Activated CD8-positive, alpha-beta T cell treated with anti-CD3 and anti-CD28 coated beads, Interleukin-2, amount 10 ng/mL, durations not matched to agents 7 days and 5 days (primary cell): ENCODE measurements around the gene LRRC2. TPM values are rescaled to one million over a fixed set of nuclear protein-coding genes. Genes with fewer than 3 reads are reported as not detected.

Experiments
- ATAC-seq: fragments of 150-1000 bp; cut with Tn5 transposase; one replicate; pipeline ENCODE4 v1.10.0; 2021; ENCODE audit warnings: moderate library complexity
- CTCF ChIA-PET: fragments of 350-600 bp; sonication (Branson Sonifier 250); formaldehyde crosslinking; loops from one replicate; lab custom pipeline; 2021; ENCODE audit warnings: antibody characterized with exemption; lab: Charles Lee
- POLR2A ChIA-PET: fragments of 350-600 bp; sonication (Branson Sonifier 250); formaldehyde crosslinking; loops from one replicate; lab custom pipeline; 2021; ENCODE audit warnings: antibody characterized with exemption; lab: Charles Lee
- DNase-seq: peaks from one replicate; pipeline ENCODE4 v3.0.0-alpha.2; 2020
- H3K27ac Mint-ChIP-seq: one replicate; pipeline ENCODE4 v1.8.0; 2021; ENCODE audit warnings: mild to moderate bottlenecking, mixed read lengths
- H3K27me3 Mint-ChIP-seq: one replicate; pipeline ENCODE4 v1.8.0; 2021; ENCODE audit warnings: low read depth, mixed read lengths
- H3K36me3 Mint-ChIP-seq: one replicate; pipeline ENCODE4 v1.8.0; 2021; ENCODE audit warnings: low read depth, mixed read lengths
- H3K4me1 Mint-ChIP-seq: one replicate; pipeline ENCODE4 v1.8.0; 2021; ENCODE audit warnings: low read depth, mixed read lengths
- H3K4me3 Mint-ChIP-seq: one replicate; pipeline ENCODE4 v1.8.0; 2021; ENCODE audit warnings: mild to moderate bottlenecking, mixed read lengths
- H3K9me3 Mint-ChIP-seq: one replicate; pipeline ENCODE4 v1.8.0; 2022; ENCODE audit warnings: mixed read lengths; ENCODE audit not compliant: insufficient read depth
- total RNA-seq, 2 experiments: library from RNA; stranded (reverse); gene quantifications; one replicate each; pipeline ENCODE4 v1.2.3, GENCODE V29; 2021

The LRRC2 gene
- total RNA-seq, 2 experiments from 2014 or later, result 0.11 TPM; not detected in 1

DNA sequence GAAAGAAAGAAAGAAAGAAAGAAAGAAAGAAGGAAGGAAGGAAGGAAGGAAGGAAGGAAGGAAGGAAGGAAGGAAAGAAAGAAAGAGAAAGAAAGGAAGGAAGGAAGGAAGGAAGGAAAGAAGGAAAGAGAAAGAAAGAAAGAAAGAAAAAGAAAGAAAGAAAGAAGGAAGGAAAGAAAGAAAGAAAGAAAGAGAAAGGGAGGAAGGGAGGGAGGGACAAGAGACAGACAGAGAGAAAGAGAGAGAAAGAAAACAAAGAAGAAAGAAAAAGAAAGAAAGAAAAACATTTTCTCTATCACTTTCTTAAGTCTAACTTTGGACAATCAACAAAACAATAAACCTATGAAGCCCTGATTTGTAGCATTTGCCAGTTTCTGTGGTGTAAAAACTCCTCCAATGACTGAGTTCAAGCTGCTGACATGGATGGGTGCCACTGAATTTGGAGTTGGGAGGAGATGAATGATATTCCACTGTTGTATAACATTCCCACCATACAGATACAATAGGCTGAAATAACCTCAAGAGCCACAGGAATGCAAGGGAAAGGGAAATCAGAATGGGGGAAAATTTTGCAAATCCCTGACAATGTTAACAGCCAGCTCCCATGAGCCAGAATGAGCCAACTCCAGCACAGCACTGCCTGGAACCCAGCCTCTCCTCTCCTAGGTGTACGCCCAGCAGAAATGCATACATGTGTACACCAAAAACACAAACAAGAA, 83.3 kb downstream of the LRRC2 start:
- no peak for DNase-seq
- Mint-ChIP-seq H3K27ac (no peak overlapping the region), H3K4me1 (no peaks in the 10 kb centered on the region), H3K36me3 (no peaks in the 10 kb centered on the region), H3K9me3 (no peaks in the 10 kb centered on the region), H3K4me3 (no peak overlapping the region), H3K27me3 (peaks cover 27% of the 10 kb centered on the region)
- POLR2A ChIA-PET, result no interaction called here
- CTCF ChIA-PET, result interaction anchor here (1.2 to 4.6 kb wide), 2 partner anchors 33 to 76 kb away, joined by 5 to 16 read pairs; no protein-coding TSS in a partner anchor
- ATAC-seq, result no peak

GRCh38 chr3:46481636-46482035, 84.5 kb downstream of the LRRC2 start:
- Mint-ChIP-seq H3K9me3 (no peaks in the 10 kb centered on the region), H3K27ac (no peak overlapping the region), H3K36me3 (no peaks in the 10 kb centered on the region), H3K4me1 (no peaks in the 10 kb centered on the region), H3K4me3 (no peak overlapping the region), H3K27me3 (peaks cover 32% of the 10 kb centered on the region)
- ATAC-seq (no peak), DNase-seq (no peak)
- POLR2A ChIA-PET, result interaction anchor here (0.6 kb wide), 1 partner anchor 829 kb away, joined by 3 read pairs; no protein-coding TSS in a partner anchor
- CTCF ChIA-PET, result interaction anchor here (2.2 to 4.6 kb wide), 2 partner anchors 7 to 77 kb away, joined by 12 to 16 read pairs; no protein-coding TSS in a partner anchor

GRCh38 chr3:46480491-46481195, 85.5 kb downstream of the LRRC2 start:
- no peak overlapping the region for H3K27ac Mint-ChIP-seq
- CTCF ChIA-PET, result interaction anchor here (1.3 to 4.6 kb wide), 3 partner anchors 8 to 149 kb away, joined by 3 to 16 read pairs (median 12); no protein-coding TSS in a partner anchor
- POLR2A ChIA-PET, result interaction anchor here (0.7 kb wide), 1 partner anchor 487 kb away, joined by 3 read pairs; no protein-coding TSS in a partner anchor
- peaks cover 31% of the 10 kb centered on the region for H3K27me3 Mint-ChIP-seq
- H3K36me3 Mint-ChIP-seq, result no peaks in the 10 kb centered on the region
- H3K9me3 Mint-ChIP-seq, result no peaks in the 10 kb centered on the region
- H3K4me1 Mint-ChIP-seq, result no peaks in the 10 kb centered on the region
- DNase-seq (no peak), ATAC-seq (no peak)
- H3K4me3 Mint-ChIP-seq, result no peak overlapping the region

GRCh38 chr3:46479696-46480095, 86.4 kb downstream of the LRRC2 start:
- peaks cover 40% of the 10 kb centered on the region for H3K27me3 Mint-ChIP-seq
- peaks cover 4% of the 10 kb centered on the region for H3K9me3 Mint-ChIP-seq
- H3K4me1 Mint-ChIP-seq, result no peaks in the 10 kb centered on the region
- POLR2A ChIA-PET, result interaction anchor here (0.7 kb wide), 1 partner anchor 488 kb away, joined by 3 read pairs; no protein-coding TSS in a partner anchor
- no peak overlapping the region for H3K4me3 Mint-ChIP-seq
- DNase-seq, result no peak
- ATAC-seq, result no peak
- no peaks in the 10 kb centered on the region for H3K36me3 Mint-ChIP-seq
- no peak overlapping the region for H3K27ac Mint-ChIP-seq
- CTCF ChIA-PET, result interaction anchor here (1.3 to 4.6 kb wide), 3 partner anchors 9 to 150 kb away, joined by 3 to 16 read pairs (median 12); no protein-coding TSS in a partner anchor

DNA sequence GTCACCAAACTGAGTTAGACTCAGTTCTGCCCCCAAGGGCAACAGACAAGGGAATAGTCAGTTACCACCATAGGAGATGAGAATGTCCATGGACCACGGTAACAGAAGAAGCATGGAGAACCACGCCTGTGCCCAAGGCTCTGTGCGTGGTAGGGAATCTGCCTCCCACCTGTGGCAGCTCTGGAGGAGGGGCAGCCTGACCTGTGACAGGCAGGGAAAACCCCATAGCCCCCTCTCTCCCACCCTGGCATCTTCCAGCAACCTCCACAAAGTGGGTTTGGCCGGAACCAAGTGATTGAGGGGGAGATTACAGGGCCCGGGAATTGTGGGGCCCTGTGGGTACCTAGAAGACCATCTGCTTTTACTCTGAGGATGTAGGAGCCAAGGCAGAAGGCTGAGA, 87.1 kb downstream of the LRRC2 start:
- CTCF ChIA-PET, result no interaction called here
- peaks cover 10% of the 10 kb centered on the region for H3K9me3 Mint-ChIP-seq
- POLR2A ChIA-PET, result no interaction called here
- peaks cover 45% of the 10 kb centered on the region for H3K27me3 Mint-ChIP-seq
- H3K36me3 Mint-ChIP-seq, result no peaks in the 10 kb centered on the region
- no peaks in the 10 kb centered on the region for H3K4me1 Mint-ChIP-seq
- no peak for ATAC-seq
- no peak overlapping the region for H3K4me3 Mint-ChIP-seq
- DNase-seq, result no peak
- H3K27ac Mint-ChIP-seq, result no peak overlapping the region

- H3K27me3 Mint-ChIP-seq, result peaks cover 48% of the 10 kb centered on the region
- H3K4me1 Mint-ChIP-seq, result no peaks in the 10 kb centered on the region
- H3K9me3 Mint-ChIP-seq, result peaks cover 15% of the 10 kb centered on the region
- ChIA-PET CTCF (interaction anchor here (10.9 kb wide), 1 partner anchor 10 kb away, joined by 69 read pairs; no protein-coding TSS in a partner anchor), POLR2A (no interaction called here)
- DNase-seq (no peak), ATAC-seq (no peak)
- H3K36me3 Mint-ChIP-seq, result no peaks in the 10 kb centered on the region
- no peak overlapping the region for H3K27ac Mint-ChIP-seq
- H3K4me3 Mint-ChIP-seq, result no peak overlapping the region
Measured at GRCh38 chr3:46478341-46478740, 87.8 kb downstream of the LRRC2 start.

DNA sequence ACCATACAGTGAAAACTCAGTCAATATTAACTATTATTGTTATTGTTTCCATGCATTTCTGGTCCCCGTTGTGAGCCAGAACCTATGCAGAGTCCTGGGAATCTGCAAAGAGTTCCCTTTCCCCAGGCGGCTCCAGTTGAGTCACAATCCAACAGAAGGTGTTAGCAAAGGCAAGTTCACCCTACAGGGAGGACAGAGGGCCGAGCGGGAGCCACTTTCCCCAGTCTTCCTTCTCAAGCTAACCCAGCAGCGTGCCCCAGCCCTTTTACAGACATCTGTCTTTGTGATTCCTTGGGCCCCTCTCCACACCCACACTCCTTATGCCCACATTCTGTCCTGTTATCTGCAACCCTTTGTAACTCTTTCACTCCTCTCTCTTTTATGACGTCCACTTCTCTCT, 88.3 kb downstream of the LRRC2 start:
- no peak overlapping the region for H3K27ac Mint-ChIP-seq
- no peak for ATAC-seq
- DNase-seq, result no peak
- peaks cover 15% of the 10 kb centered on the region for H3K9me3 Mint-ChIP-seq
- H3K4me3 Mint-ChIP-seq, result no peak overlapping the region
- POLR2A ChIA-PET, result no interaction called here
- H3K36me3 Mint-ChIP-seq, result no peaks in the 10 kb centered on the region
- CTCF ChIA-PET, result interaction anchor here (10.9 kb wide), 1 partner anchor 11 kb away, joined by 69 read pairs; no protein-coding TSS in a partner anchor
- H3K4me1 Mint-ChIP-seq, result no peaks in the 10 kb centered on the region
- H3K27me3 Mint-ChIP-seq, result peaks cover 54% of the 10 kb centered on the region

GRCh38 chr3:46477145-46477544, 89.0 kb downstream of the LRRC2 start:
- Mint-ChIP-seq H3K27ac (no peak overlapping the region), H3K36me3 (no peaks in the 10 kb centered on the region), H3K4me1 (no peaks in the 10 kb centered on the region), H3K4me3 (no peak overlapping the region), H3K9me3 (peaks cover 15% of the 10 kb centered on the region), H3K27me3 (peaks cover 57% of the 10 kb centered on the region)
- ChIA-PET POLR2A (no interaction called here), CTCF (interaction anchor here (1.1 to 10.9 kb wide), 4 partner anchors 9 to 152 kb away, joined by 3 to 69 read pairs (median 9); no protein-coding TSS in a partner anchor)
- DNase-seq (no peak), ATAC-seq (no peak)

- DNase-seq (no peak), ATAC-seq (no peak)
- Mint-ChIP-seq H3K27me3 (peaks cover 42% of the 10 kb centered on the region), H3K27ac (no peak overlapping the region), H3K4me3 (no peak overlapping the region), H3K4me1 (no peaks in the 10 kb centered on the region), H3K9me3 (peaks cover 15% of the 10 kb centered on the region), H3K36me3 (no peaks in the 10 kb centered on the region)
- POLR2A ChIA-PET, result no interaction called here
- CTCF ChIA-PET, result interaction anchor here (2.2 to 10.9 kb wide), 2 partner anchors 16 to 23 kb away, joined by 7 to 69 read pairs; no protein-coding TSS in a partner anchor
Measured at GRCh38 chr3:46472736-46473135, 93.4 kb downstream of the LRRC2 start.

DNA sequence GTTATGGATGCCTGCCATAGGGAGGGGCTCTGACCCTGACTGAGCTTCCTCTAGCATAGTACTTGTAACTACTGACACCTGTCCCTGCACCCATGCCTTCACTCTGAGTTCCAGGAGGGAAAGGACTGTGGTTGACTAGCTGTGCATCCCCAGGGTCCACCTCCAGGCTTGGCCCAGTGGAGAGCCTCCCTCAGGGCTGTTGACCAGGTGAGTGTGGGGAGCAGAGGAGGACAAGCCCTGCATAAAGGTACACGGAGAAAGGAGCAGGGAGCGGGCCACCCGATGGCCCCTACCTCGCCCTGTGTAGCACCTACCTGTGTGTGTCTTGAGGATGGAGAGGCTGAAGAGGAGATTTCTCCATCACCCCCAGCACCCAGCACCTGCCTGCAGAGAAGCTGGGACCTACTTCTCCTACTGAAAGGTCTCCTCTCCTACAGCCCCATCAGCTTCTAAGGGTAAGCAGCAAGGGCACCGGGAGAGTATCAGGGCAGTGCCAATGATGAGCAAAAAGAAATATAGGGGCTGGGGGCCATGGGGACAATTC, 94.7 kb downstream of the LRRC2 start:
- POLR2A ChIA-PET, result no interaction called here
- peaks cover 15% of the 10 kb centered on the region for H3K9me3 Mint-ChIP-seq

DNA sequence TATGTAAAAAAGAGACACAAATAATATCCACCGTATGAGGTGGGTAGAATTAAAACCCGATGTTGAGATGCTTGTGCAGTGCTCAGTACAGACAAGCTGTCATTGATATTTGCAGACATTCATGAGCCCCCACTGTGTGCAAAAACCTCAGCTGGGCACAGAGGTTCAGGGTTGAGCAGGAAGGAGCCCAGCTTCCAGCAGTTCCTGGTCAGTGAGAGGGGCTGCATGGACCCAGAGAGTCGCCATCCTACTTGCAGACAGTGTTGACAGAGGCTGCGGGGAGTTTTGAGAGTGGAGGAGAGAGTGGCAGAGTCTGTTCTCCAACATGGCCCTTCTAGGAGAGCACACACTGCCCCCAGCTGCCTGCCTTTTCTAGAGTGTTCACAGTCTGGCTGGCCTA, 95.3 kb downstream of the LRRC2 start:
- H3K4me1 Mint-ChIP-seq, result no peaks in the 10 kb centered on the region
- ATAC-seq (no peak), DNase-seq (no peak)
- no peak overlapping the region for H3K4me3 Mint-ChIP-seq
- H3K27me3 Mint-ChIP-seq, result peaks cover 44% of the 10 kb centered on the region
- POLR2A ChIA-PET, result no interaction called here
- no peaks in the 10 kb centered on the region for H3K36me3 Mint-ChIP-seq
- CTCF ChIA-PET, result interaction anchor here (1.3 to 10.9 kb wide), 3 partner anchors 18 to 159 kb away, joined by 3 to 69 read pairs (median 7); no protein-coding TSS in a partner anchor
- H3K9me3 Mint-ChIP-seq, result peaks cover 15% of the 10 kb centered on the region
- no peak overlapping the region for H3K27ac Mint-ChIP-seq

More for the DNA sequence above, 94.7 kb downstream of the LRRC2 start:
- Mint-ChIP-seq H3K36me3 (no peaks in the 10 kb centered on the region), H3K27me3 (peaks cover 42% of the 10 kb centered on the region), H3K4me3 (no peak overlapping the region), H3K27ac (no peak overlapping the region), H3K4me1 (no peaks in the 10 kb centered on the region)
- DNase-seq, result no peak
- CTCF ChIA-PET, result interaction anchor here (1.3 to 10.9 kb wide), 3 partner anchors 17 to 87 kb away, joined by 3 to 69 read pairs (median 7); no protein-coding TSS in a partner anchor
- ATAC-seq, result no peak
